Esophagus squamous epithelium (tissue), 4 donors: Measurements from ENCODE around the gene STRBP.

Experiments used
- POLR2A ChIP-seq, 4 donors: fragments of 450-650 bp; IDR thresholded peaks; one replicate each; pipeline ENCODE4 v1.6.1; 2017; ENCODE audit warnings: antibody characterized with exemption in 4 of 4, mild to moderate bottlenecking in 4 of 4, moderate library complexity in 3 of 4
- TF ChIP-seq, protein P1 (sequence below), 6 experiments: fragments of 450-650 bp in 4 of 6; fragments of 200-600 bp in 2 of 6; sonication (generic) in 2 of 6; IDR thresholded peaks; one replicate each; pipeline ENCODE4 v1.5.1; 2016 to 2019; ENCODE audit warnings: antibody characterized with exemption in 6 of 6, mild to moderate bottlenecking in 4 of 6, moderate library complexity in 4 of 6

DNA sequence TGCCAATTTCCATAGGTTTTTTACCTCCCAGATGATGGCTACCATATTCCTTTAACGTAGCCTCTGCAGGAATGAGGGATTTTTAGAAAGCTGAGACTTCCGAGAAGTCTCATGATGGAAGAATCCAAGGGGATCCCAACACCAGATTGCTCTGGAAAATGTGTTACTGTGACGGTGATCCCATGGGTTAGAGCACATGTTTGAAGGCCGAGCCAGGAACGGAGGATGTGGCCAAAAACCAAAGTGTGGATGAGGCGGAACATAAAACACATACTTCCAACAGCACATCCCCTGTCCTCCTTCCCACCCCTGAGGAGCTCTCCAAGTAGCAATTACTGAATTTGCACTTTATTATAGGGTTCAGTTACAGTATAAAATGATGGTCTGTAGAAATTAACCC, 152.3 kb downstream of the STRBP start:
- TF ChIP-seq, protein P1, sequence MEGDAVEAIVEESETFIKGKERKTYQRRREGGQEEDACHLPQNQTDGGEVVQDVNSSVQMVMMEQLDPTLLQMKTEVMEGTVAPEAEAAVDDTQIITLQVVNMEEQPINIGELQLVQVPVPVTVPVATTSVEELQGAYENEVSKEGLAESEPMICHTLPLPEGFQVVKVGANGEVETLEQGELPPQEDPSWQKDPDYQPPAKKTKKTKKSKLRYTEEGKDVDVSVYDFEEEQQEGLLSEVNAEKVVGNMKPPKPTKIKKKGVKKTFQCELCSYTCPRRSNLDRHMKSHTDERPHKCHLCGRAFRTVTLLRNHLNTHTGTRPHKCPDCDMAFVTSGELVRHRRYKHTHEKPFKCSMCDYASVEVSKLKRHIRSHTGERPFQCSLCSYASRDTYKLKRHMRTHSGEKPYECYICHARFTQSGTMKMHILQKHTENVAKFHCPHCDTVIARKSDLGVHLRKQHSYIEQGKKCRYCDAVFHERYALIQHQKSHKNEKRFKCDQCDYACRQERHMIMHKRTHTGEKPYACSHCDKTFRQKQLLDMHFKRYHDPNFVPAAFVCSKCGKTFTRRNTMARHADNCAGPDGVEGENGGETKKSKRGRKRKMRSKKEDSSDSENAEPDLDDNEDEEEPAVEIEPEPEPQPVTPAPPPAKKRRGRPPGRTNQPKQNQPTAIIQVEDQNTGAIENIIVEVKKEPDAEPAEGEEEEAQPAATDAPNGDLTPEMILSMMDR (IDR thresholded peaks at IDR 0.05) = no peak
- no peak for TF ChIP-seq POLR2A (IDR thresholded peaks at IDR 0.05)
